ENCODE results near the gene KRT25.
"Not testable (repeated sequence)": the region's sequence is repeated elsewhere in the genome, so short reads cannot be mapped to it uniquely, and the experiment has no call there.

KRT25 gene

GRCh38 chr17:40748666-40749065 lies 6.5 kb downstream of the KRT25 start:
- H2BK5ac ChIP-seq (ENCODE audit: low read length); H2AFZ ChIP-seq (ENCODE audit: low read length); H3K79me1 ChIP-seq (ENCODE audit: low read depth, low read length); H3K4me3 ChIP-seq (ENCODE audit: low read length in 2 of 2); DNase-seq (ENCODE audit: low spot score); H3K4ac ChIP-seq (ENCODE audit: low read length); H3K27ac ChIP-seq (replicated peaks; ENCODE audit: low read length); H3K27me3 ChIP-seq (ENCODE audit: control insufficient read depth in 3 of 3, insufficient read depth in 3 of 3, low read depth in 1 of 3, low read length in 3 of 3); H2BK12ac ChIP-seq (ENCODE audit: low read length); H3K9me3 ChIP-seq (replicated peaks in 1 of 2; ENCODE audit: control insufficient read depth in 2 of 2, insufficient read depth in 1 of 2, low read depth in 1 of 2, low read length in 2 of 2); H3K14ac ChIP-seq (ENCODE audit: low read length); H2AK5ac ChIP-seq (ENCODE audit: low read depth, low read length); H3K18ac ChIP-seq (ENCODE audit: low read length); H3K23ac ChIP-seq (ENCODE audit: low read depth, low read length, poor library complexity); H4K91ac ChIP-seq (ENCODE audit: low read depth, low read length, poor library complexity); H4K8ac ChIP-seq (ENCODE audit: low read depth, low read length); H2BK120ac ChIP-seq (ENCODE audit: low read depth, low read length); H3K4me2 ChIP-seq (ENCODE audit: insufficient read depth, low read length, poor library complexity, severe bottlenecking); H3K36me3 ChIP-seq (replicated peaks in 1 of 2; ENCODE audit: control insufficient read depth in 2 of 2, insufficient read depth in 2 of 2, low read length in 2 of 2); H2BK15ac ChIP-seq (ENCODE audit: low read length); H3K9ac ChIP-seq (ENCODE audit: low read depth, low read length, poor library complexity); H3K4me1 ChIP-seq (ENCODE audit: control insufficient read depth in 2 of 2, insufficient read depth in 1 of 2, low read depth in 1 of 2, low read length in 2 of 2): not testable (repeated sequence)
- no CpG with 5 or more reads among the region's 1 CpG for WGBS, 2 donors (ENCODE audit: extremely low coverage in 2 of 2, insufficient read length in 2 of 2, insufficient replicate concordance in 1 of 2)

GRCh38 chr17:40738553-40738952 lies 16.6 kb downstream of the KRT25 start:
- H2AK5ac ChIP-seq (ENCODE audit: low read depth, low read length) = no peak overlapping the region
- DNase-seq (ENCODE audit: low spot score) = no peak

GRCh38 chr17:40735016-40735415 lies 20.1 kb downstream of the KRT25 start:
- Histone ChIP-seq H3K4me2 (ENCODE audit: insufficient read depth, low read length, poor library complexity, severe bottlenecking) (no peak overlapping the region), H3K79me1 (ENCODE audit: low read depth, low read length) (no peaks in the 10 kb centered on the region), H2AK5ac (ENCODE audit: low read depth, low read length) (no peak overlapping the region), H2AFZ (ENCODE audit: low read length) (no peak overlapping the region), H4K8ac (ENCODE audit: low read depth, low read length) (no peak overlapping the region), H2BK120ac (ENCODE audit: low read depth, low read length) (no peak overlapping the region), H3K14ac (ENCODE audit: low read length) (no peak overlapping the region), H3K27ac (replicated peaks; ENCODE audit: low read length) (no peak overlapping the region), H2BK5ac (ENCODE audit: low read length) (no peak overlapping the region), H3K4ac (ENCODE audit: low read length) (no peak overlapping the region), H2BK15ac (ENCODE audit: low read length) (no peak overlapping the region), H4K91ac (ENCODE audit: low read depth, low read length, poor library complexity) (no peak overlapping the region), H3K9ac (ENCODE audit: low read depth, low read length, poor library complexity) (no peak overlapping the region), H3K18ac (ENCODE audit: low read length) (no peak overlapping the region), H3K9me3 (replicated peaks in 1 of 2; ENCODE audit: control insufficient read depth in 2 of 2, insufficient read depth in 1 of 2, low read depth in 1 of 2, low read length in 2 of 2) (no peaks in the 10 kb centered on the region), H3K36me3 (replicated peaks in 1 of 2; ENCODE audit: control insufficient read depth in 2 of 2, insufficient read depth in 2 of 2, low read length in 2 of 2) (no peaks in the 10 kb centered on the region), H3K23ac (ENCODE audit: low read depth, low read length, poor library complexity) (no peak overlapping the region), H3K4me3 (ENCODE audit: low read length in 2 of 2) (no peak overlapping the region), H3K4me1 (ENCODE audit: control insufficient read depth in 2 of 2, insufficient read depth in 1 of 2, low read depth in 1 of 2, low read length in 2 of 2) (no peaks in the 10 kb centered on the region), H3K27me3 (ENCODE audit: control insufficient read depth in 3 of 3, insufficient read depth in 3 of 3, low read depth in 1 of 3, low read length in 3 of 3) (peaks cover 0 to 10% (median 0%) of the 10 kb centered on the region in 3 experiments), H2BK12ac (ENCODE audit: low read length) (no peak overlapping the region)
- WGBS, 2 donors (ENCODE audit: extremely low coverage in 2 of 2, insufficient read length in 2 of 2, insufficient replicate concordance in 1 of 2) = no CpG with 5 or more reads among the region's 1 CpG
- no peak for DNase-seq (ENCODE audit: low spot score)

More at GRCh38 chr17:40738553-40738952, 16.6 kb downstream of the KRT25 start:
- H3K27ac ChIP-seq (replicated peaks; ENCODE audit: low read length) = no peak overlapping the region
- no peak overlapping the region for H2BK120ac ChIP-seq (ENCODE audit: low read depth, low read length)
- no peak overlapping the region for H2BK15ac ChIP-seq (ENCODE audit: low read length)
- no peak overlapping the region for H4K8ac ChIP-seq (ENCODE audit: low read depth, low read length)
- H3K9ac ChIP-seq (ENCODE audit: low read depth, low read length, poor library complexity) = no peak overlapping the region
- no peak overlapping the region for H2BK12ac ChIP-seq (ENCODE audit: low read length)
- peaks cover 0 to 21% (median 0%) of the 10 kb centered on the region in 3 experiments for H3K27me3 ChIP-seq (ENCODE audit: control insufficient read depth in 3 of 3, insufficient read depth in 3 of 3, low read depth in 1 of 3, low read length in 3 of 3)
- no peak overlapping the region for H3K4me3 ChIP-seq (ENCODE audit: low read length in 2 of 2)
- no peak overlapping the region for H3K23ac ChIP-seq (ENCODE audit: low read depth, low read length, poor library complexity)
- H3K36me3 ChIP-seq (replicated peaks in 1 of 2; ENCODE audit: control insufficient read depth in 2 of 2, insufficient read depth in 2 of 2, low read length in 2 of 2) = no peaks in the 10 kb centered on the region
- H2AFZ ChIP-seq (ENCODE audit: low read length) = no peak overlapping the region
- no peaks in the 10 kb centered on the region for H3K79me1 ChIP-seq (ENCODE audit: low read depth, low read length)
- H3K18ac ChIP-seq (ENCODE audit: low read length) = no peak overlapping the region
- no peak overlapping the region for H4K91ac ChIP-seq (ENCODE audit: low read depth, low read length, poor library complexity)
- H3K9me3 ChIP-seq (replicated peaks in 1 of 2; ENCODE audit: control insufficient read depth in 2 of 2, insufficient read depth in 1 of 2, low read depth in 1 of 2, low read length in 2 of 2) = peaks cover 0 to 2% of the 10 kb centered on the region in 2 donors
- no CpG with 5 or more reads among the region's 4 CpGs for WGBS, 2 donors (ENCODE audit: extremely low coverage in 2 of 2, insufficient read length in 2 of 2, insufficient replicate concordance in 1 of 2)
- H2BK5ac ChIP-seq (ENCODE audit: low read length) = no peak overlapping the region
- no peaks in the 10 kb centered on the region for H3K4me1 ChIP-seq (ENCODE audit: control insufficient read depth in 2 of 2, insufficient read depth in 1 of 2, low read depth in 1 of 2, low read length in 2 of 2)
- no peak overlapping the region for H3K14ac ChIP-seq (ENCODE audit: low read length)
- H3K4me2 ChIP-seq (ENCODE audit: insufficient read depth, low read length, poor library complexity, severe bottlenecking) = no peak overlapping the region
- no peak overlapping the region for H3K4ac ChIP-seq (ENCODE audit: low read length)

GRCh38 chr17:40734018-40734417 lies 21.1 kb downstream of the KRT25 start:
- Histone ChIP-seq H3K4me3 (ENCODE audit: low read length in 2 of 2) (no peak overlapping the region), H3K23ac (ENCODE audit: low read depth, low read length, poor library complexity) (no peak overlapping the region)
- WGBS, 2 donors (ENCODE audit: extremely low coverage in 2 of 2, insufficient read length in 2 of 2, insufficient replicate concordance in 1 of 2) = no CpG with 5 or more reads among the region's 6 CpGs

More at GRCh38 chr17:40734018-40734417, 21.1 kb downstream of the KRT25 start:
- Histone ChIP-seq H2BK12ac (ENCODE audit: low read length) (no peak overlapping the region), H3K14ac (ENCODE audit: low read length) (no peak overlapping the region), H3K27me3 (ENCODE audit: control insufficient read depth in 3 of 3, insufficient read depth in 3 of 3, low read depth in 1 of 3, low read length in 3 of 3) (peaks cover 0 to 10% (median 0%) of the 10 kb centered on the region in 3 experiments), H3K4me1 (ENCODE audit: control insufficient read depth in 2 of 2, insufficient read depth in 1 of 2, low read depth in 1 of 2, low read length in 2 of 2) (no peaks in the 10 kb centered on the region), H3K79me1 (ENCODE audit: low read depth, low read length) (no peaks in the 10 kb centered on the region), H2BK5ac (ENCODE audit: low read length) (no peak overlapping the region), H2AK5ac (ENCODE audit: low read depth, low read length) (no peak overlapping the region), H4K91ac (ENCODE audit: low read depth, low read length, poor library complexity) (no peak overlapping the region), H3K9ac (ENCODE audit: low read depth, low read length, poor library complexity) (no peak overlapping the region), H3K4ac (ENCODE audit: low read length) (no peak overlapping the region), H3K4me2 (ENCODE audit: insufficient read depth, low read length, poor library complexity, severe bottlenecking) (no peak overlapping the region), H3K9me3 (replicated peaks in 1 of 2; ENCODE audit: control insufficient read depth in 2 of 2, insufficient read depth in 1 of 2, low read depth in 1 of 2, low read length in 2 of 2) (no peaks in the 10 kb centered on the region), H2AFZ (ENCODE audit: low read length) (no peak overlapping the region), H2BK15ac (ENCODE audit: low read length) (no peak overlapping the region), H4K8ac (ENCODE audit: low read depth, low read length) (no peak overlapping the region), H3K18ac (ENCODE audit: low read length) (no peak overlapping the region), H3K27ac (replicated peaks; ENCODE audit: low read length) (no peak overlapping the region), H2BK120ac (ENCODE audit: low read depth, low read length) (no peak overlapping the region), H3K36me3 (replicated peaks in 1 of 2; ENCODE audit: control insufficient read depth in 2 of 2, insufficient read depth in 2 of 2, low read length in 2 of 2) (no peaks in the 10 kb centered on the region)
- no peak for DNase-seq (ENCODE audit: low spot score)

Measured in neuronal stem cell (in vitro differentiated cells).